ENCODE data around the gene RAD51AP1.
A peak's percentile ranks its signal among the peaks of the same experiment; 100 is the strongest.

Gene RAD51AP1

GRCh38 chr12:4540170-4540569 lies 1.5 kb downstream of the RAD51AP1 start:
- Histone ChIP-seq H3K4me3 (peak overlapping the region in 8 of 10 experiments; percentile 79 to 93 (median 84); a peak in 16 of 20 replicates), H4K20me1 (no peaks in the 10 kb centered on the region), H3K36me3 (peaks cover 5 to 53% (median 36%) of the 10 kb centered on the region in 11 experiments; a peak in 21 of 22 replicates), H3K9me3 (replicated peaks in 1 of 11) (no peaks in the 10 kb centered on the region), H3K27me3 (no peaks in the 10 kb centered on the region), H3K9ac (peak overlapping the region in 10 of 11 experiments; percentile 90 to 98 (median 95); a peak in 18 of 22 replicates), H3K4me1 (peaks cover 29 to 39% (median 35%) of the 10 kb centered on the region in 10 experiments), H3K27ac (peak overlapping the region in 7 of 11 experiments; percentile 1 to 99 (median 96); a peak in 7 of 22 replicates), H3K4me2 (peak overlapping the region; percentile 85 to 99 (median 93))
- no peak for TF ChIP-seq Cebpa-rat (IDR thresholded peaks at IDR 0.05)

- Histone ChIP-seq H3K9me3 (replicated peaks in 1 of 11) (no peaks in the 10 kb centered on the region), H3K9ac (peak overlapping the region in 3 of 11 experiments; percentile 7 to 93 (median 90); a peak in 3 of 22 replicates), H3K4me3 (peak overlapping the region in 4 of 10 experiments; percentile 81 to 93 (median 84); a peak in 6 of 20 replicates), H3K27ac (no peak overlapping the region), H3K4me1 (peaks cover 29 to 39% (median 35%) of the 10 kb centered on the region in 10 experiments), H3K27me3 (no peaks in the 10 kb centered on the region), H3K4me2 (peak overlapping the region in 10 of 11 experiments; percentile 39 to 99 (median 94); a peak in 16 of 22 replicates), H3K36me3 (peaks cover 4 to 53% (median 39%) of the 10 kb centered on the region in 11 experiments; a peak in 19 of 22 replicates), H4K20me1 (no peaks in the 10 kb centered on the region)
- TF ChIP-seq Cebpa-rat (IDR thresholded peaks at IDR 0.05), result no peak
These were observed 1.9 kb downstream of the RAD51AP1 start for GRCh38 chr12:4540638-4541037.

DNA sequence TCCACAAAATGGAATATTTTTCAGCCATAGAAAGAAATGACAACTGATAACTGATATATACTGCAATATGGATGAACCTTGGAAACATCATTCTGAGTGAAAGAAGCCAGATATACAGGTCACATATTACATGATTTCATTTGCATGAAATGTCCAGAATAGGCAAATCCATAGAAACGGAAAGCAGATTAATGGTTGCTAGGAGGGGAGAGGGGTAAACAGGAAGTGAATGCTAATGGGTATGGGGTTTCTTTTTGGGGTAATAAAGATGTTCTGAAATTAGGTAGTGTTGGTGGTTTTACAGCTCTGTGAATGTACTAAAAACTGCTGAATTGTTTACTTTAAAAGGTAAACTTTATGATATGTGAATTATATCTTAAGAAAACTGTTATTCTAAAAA lies 6.5 kb downstream of the RAD51AP1 start:
- Histone ChIP-seq H3K27ac (no peak overlapping the region), H3K4me2 (no peak overlapping the region), H3K9me3 (replicated peaks in 1 of 11) (no peaks in the 10 kb centered on the region), H3K27me3 (no peaks in the 10 kb centered on the region), H3K36me3 (peaks cover 4 to 93% (median 79%) of the 10 kb centered on the region in 11 experiments; a peak in 19 of 22 replicates), H3K4me1 (peaks cover 9 to 12% (median 10%) of the 10 kb centered on the region in 10 experiments), H4K20me1 (peaks cover 0 to 3% (median 0%) of the 10 kb centered on the region in 11 experiments; a peak in 1 of 22 replicates), H3K9ac (no peak overlapping the region), H3K4me3 (no peak overlapping the region)
- no peak for TF ChIP-seq Cebpa-rat (IDR thresholded peaks at IDR 0.05)

GRCh38 chr12:4552191-4552590 lies 13.5 kb downstream of the RAD51AP1 start:
- peaks cover 0 to 7% (median 0%) of the 10 kb centered on the region in 11 experiments; a peak in 1 of 22 replicates for H4K20me1 ChIP-seq
- peaks cover 0 to 11% (median 0%) of the 10 kb centered on the region in 10 experiments; a peak in 2 of 20 replicates for H3K4me1 ChIP-seq
- no peak overlapping the region for H3K4me2 ChIP-seq
- H3K9me3 ChIP-seq (replicated peaks in 1 of 11), result no peaks in the 10 kb centered on the region
- no peak overlapping the region for H3K9ac ChIP-seq
- TF ChIP-seq Cebpa-rat (IDR thresholded peaks at IDR 0.05), result no peak
- H3K27me3 ChIP-seq, result no peaks in the 10 kb centered on the region
- peaks cover 0 to 100% (median 93%) of the 10 kb centered on the region in 11 experiments; a peak in 19 of 22 replicates for H3K36me3 ChIP-seq
- H3K27ac ChIP-seq, result no peak overlapping the region
- no peak overlapping the region for H3K4me3 ChIP-seq

DNA sequence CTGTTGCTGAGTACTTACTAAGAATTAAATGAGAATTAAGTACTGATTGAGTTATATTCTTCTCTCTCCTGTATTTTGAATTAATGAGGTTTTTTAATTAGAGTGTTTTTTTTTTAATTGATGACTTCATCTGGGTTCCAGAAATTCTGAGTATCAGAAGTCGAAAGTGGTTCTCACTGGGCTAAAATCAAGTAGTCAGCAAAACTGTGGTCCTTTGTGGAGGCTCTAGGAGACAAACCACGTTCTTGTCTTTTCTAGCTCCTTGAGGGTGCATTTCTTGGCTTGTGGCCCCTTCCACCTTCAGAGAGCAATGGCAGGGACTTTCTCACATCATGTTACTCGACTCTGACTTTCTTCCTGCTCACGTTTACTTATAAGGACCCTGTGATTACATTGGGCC lies 15.3 kb downstream of the RAD51AP1 start:
- H3K4me1 ChIP-seq, result peaks cover 0 to 12% (median 0%) of the 10 kb centered on the region in 10 experiments; a peak in 2 of 20 replicates
- H3K4me3 ChIP-seq, result no peak overlapping the region
- H3K9me3 ChIP-seq (replicated peaks in 1 of 11), result no peaks in the 10 kb centered on the region
- H3K27ac ChIP-seq, result no peak overlapping the region
- no peak overlapping the region for H3K9ac ChIP-seq
- H3K36me3 ChIP-seq, result peaks cover 0 to 100% (median 89%) of the 10 kb centered on the region in 11 experiments; a peak in 19 of 22 replicates
- H4K20me1 ChIP-seq, result peaks cover 0 to 7% (median 0%) of the 10 kb centered on the region in 11 experiments; a peak in 1 of 22 replicates
- TF ChIP-seq Cebpa-rat (IDR thresholded peaks at IDR 0.05), result no peak
- no peak overlapping the region for H3K4me2 ChIP-seq
- no peaks in the 10 kb centered on the region for H3K27me3 ChIP-seq

DNA sequence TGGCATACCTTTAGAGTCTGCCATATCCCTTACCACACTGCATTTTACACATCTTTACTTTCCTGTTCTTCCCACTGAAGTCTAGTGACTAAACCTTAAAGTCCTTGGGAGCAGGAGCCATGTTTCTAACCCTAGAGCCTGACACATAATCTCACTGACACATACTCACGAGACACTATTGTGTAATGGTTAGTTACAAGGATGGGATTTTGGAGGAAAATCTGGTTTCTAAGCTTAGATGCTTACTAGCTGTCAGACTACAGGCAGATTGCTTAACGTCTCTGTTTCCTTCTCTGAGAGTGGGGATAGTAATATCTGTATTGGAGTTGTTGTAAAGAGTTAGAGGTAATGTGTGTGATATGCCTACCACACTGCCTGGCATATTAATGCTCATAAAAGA lies 17.1 kb downstream of the RAD51AP1 start:
- no peak overlapping the region for H3K4me3 ChIP-seq
- H3K9ac ChIP-seq, result no peak overlapping the region
- TF ChIP-seq Cebpa-rat (IDR thresholded peaks at IDR 0.05), result no peak
- H3K27ac ChIP-seq, result no peak overlapping the region
- H3K36me3 ChIP-seq, result peaks cover 0 to 100% (median 83%) of the 10 kb centered on the region in 11 experiments; a peak in 18 of 22 replicates
- no peak overlapping the region for H3K4me2 ChIP-seq
- peaks cover 0 to 7% (median 0%) of the 10 kb centered on the region in 11 experiments; a peak in 1 of 22 replicates for H4K20me1 ChIP-seq
- no peaks in the 10 kb centered on the region for H3K27me3 ChIP-seq
- H3K9me3 ChIP-seq (replicated peaks in 1 of 11), result no peaks in the 10 kb centered on the region
- H3K4me1 ChIP-seq, result peaks cover 0 to 12% (median 0%) of the 10 kb centered on the region in 10 experiments; a peak in 2 of 20 replicates

GRCh38 chr12:4556735-4557530 lies 18.2 kb downstream of the RAD51AP1 start:
- peak overlapping the region in 1 of 11 experiments; percentile 8; a peak in 1 of 22 replicates for H3K27ac ChIP-seq

GRCh38 chr12:4557586-4557985 lies 18.9 kb downstream of the RAD51AP1 start:
- H3K27ac ChIP-seq, result no peak overlapping the region
- H3K36me3 ChIP-seq, result peaks cover 0 to 94% (median 83%) of the 10 kb centered on the region in 11 experiments; a peak in 18 of 22 replicates
- H3K9ac ChIP-seq, result no peak overlapping the region
- H3K27me3 ChIP-seq, result peaks cover 0 to 10% (median 0%) of the 10 kb centered on the region in 11 experiments; a peak in 4 of 22 replicates
- no peaks in the 10 kb centered on the region for H3K9me3 ChIP-seq (replicated peaks in 1 of 11)
- no peak overlapping the region for H3K4me3 ChIP-seq
- H3K4me1 ChIP-seq, result peaks cover 0 to 15% (median 0%) of the 10 kb centered on the region in 10 experiments; a peak in 6 of 20 replicates
- no peak for TF ChIP-seq Cebpa-rat (IDR thresholded peaks at IDR 0.05)
- peak overlapping the region in 1 of 11 experiments; percentile 25; a peak in 1 of 22 replicates for H3K4me2 ChIP-seq
- peaks cover 0 to 7% (median 0%) of the 10 kb centered on the region in 11 experiments; a peak in 1 of 22 replicates for H4K20me1 ChIP-seq

More at GRCh38 chr12:4556735-4557530, 18.2 kb downstream of the RAD51AP1 start:
- Histone ChIP-seq H3K9me3 (replicated peaks in 1 of 11) (no peaks in the 10 kb centered on the region), H3K27me3 (peaks cover 0 to 4% (median 0%) of the 10 kb centered on the region in 11 experiments; a peak in 4 of 22 replicates), H3K9ac (no peak overlapping the region; a peak in 1 of 22 replicates), H3K4me3 (no peak overlapping the region), H3K4me2 (peak overlapping the region in 1 of 11 experiments; percentile 47; a peak in 2 of 22 replicates), H3K36me3 (peaks cover 0 to 99% (median 87%) of the 10 kb centered on the region in 11 experiments; a peak in 18 of 22 replicates), H3K4me1 (peaks cover 0 to 13% (median 0%) of the 10 kb centered on the region in 10 experiments; a peak in 3 of 20 replicates), H4K20me1 (peaks cover 0 to 7% (median 0%) of the 10 kb centered on the region in 11 experiments; a peak in 1 of 22 replicates)
- no peak for TF ChIP-seq Cebpa-rat (IDR thresholded peaks at IDR 0.05)

Measured in BLaER1 treated with 17β-estradiol and CSF1 and Interleukin-3, amounts not matched to agents 10 nM and 100 nM (cell line).